T47D (cell line): ENCODE results near the gene SEMA6A.

Experiments
- DNase-seq, 2 experiments: peaks; one replicate each; pipeline versions ENCODE4 v3.0.0 to v3.0.0-alpha.2; 2011 to 2012; ENCODE audit warnings: low read depth in 1 of 2, low spot score in 1 of 2
- JUND ChIP-seq: IDR thresholded peaks from 2 replicates; pipeline ENCODE4 v1.6.1; 2012; ENCODE audit warnings: low read depth
- in situ Hi-C: cut with HindIII; loops from 2 replicates; pipeline ENCODE4 v1.10.0; 2016; ENCODE audit warnings: low sequenced_read_pairs, low pct_unique_long_range_greater_than_20kb

Gene SEMA6A

GRCh38 chr5:116437351-116437705 is 137.3 kb downstream of the SEMA6A start:
- TF ChIP-seq JUND, result no peak
- no peak for DNase-seq
- in situ Hi-C loops, result no loop called here

- TF ChIP-seq JUND, result no peak
- DNase-seq, result no peak
- in situ Hi-C loops, result no loop called here
These were observed 137.8 kb downstream of the SEMA6A start for GRCh38 chr5:116436674-116437350.

DNA sequence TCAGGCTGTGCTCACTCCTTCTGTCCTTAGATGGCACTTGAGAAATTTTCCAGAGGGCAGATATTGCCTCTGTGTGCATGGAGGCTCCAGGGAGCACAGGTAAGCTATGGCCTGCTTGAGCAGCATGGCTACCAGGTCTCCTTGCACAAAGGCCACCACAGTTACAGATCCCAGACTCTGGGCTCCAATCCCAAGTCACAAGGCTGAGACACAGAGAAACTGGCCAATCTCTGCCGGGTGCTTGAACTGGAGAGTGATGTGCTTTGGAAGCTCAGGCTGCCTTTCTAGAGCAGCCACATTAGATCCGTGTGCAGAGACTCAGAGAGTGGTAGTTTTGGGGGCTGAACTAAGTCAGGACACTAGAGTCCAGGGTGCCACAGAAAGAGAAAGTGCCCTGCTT is 145.7 kb downstream of the SEMA6A start:
- in situ Hi-C loops, result no loop called here
- no peak for DNase-seq
- no peak for TF ChIP-seq JUND

DNA sequence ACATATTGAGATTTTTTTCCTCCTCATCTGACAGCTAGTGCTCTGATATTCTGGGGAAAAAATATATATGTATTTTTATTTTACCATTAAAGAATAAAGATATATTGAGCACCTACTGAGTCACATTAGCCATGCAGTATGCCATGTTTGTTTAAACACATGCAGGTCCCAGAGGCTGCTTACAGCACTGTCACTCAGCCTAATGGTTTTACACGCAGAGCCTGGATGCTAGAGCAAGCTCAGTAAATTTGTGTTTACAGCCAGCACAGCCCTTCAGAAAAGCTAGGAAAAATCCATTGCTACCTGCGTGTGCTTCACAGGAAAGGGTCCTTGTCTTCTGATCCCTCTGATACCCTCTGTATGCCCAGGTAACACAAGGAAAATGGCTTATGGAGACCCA is 146.2 kb downstream of the SEMA6A start:
- DNase-seq, result no peak
- in situ Hi-C loops, result no loop called here
- no peak for TF ChIP-seq JUND

DNA sequence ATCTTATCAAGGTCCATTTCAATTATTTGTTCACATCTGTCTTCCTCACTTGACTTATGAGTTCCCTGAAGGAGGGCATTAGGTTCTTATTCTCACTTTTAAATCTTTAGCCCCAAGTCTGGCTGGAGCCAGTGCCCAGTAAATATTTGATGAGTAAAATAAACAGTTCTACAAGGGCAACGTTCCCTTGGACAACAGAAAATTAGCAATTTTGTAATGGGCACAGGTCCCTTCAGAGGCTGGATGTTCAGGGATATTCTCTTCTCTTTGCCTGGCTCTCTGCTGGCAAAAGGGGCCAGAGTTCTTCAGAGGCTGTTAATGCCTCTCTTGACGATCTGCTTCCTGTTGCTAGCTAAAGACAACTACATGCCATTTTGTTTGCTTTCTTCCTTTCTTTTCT is 149.7 kb downstream of the SEMA6A start:
- no peak for TF ChIP-seq JUND
- DNase-seq, result peak in 1 of 2 experiments; percentile 15
- in situ Hi-C loops, result no loop called here

- in situ Hi-C loops, result no loop called here
These were observed 150.4 kb downstream of the SEMA6A start for GRCh38 chr5:116424258-116424615.

GRCh38 chr5:116423587-116424257 is 150.9 kb downstream of the SEMA6A start:
- no peak for TF ChIP-seq JUND
- in situ Hi-C loops, result no loop called here
- no peak for DNase-seq

More at GRCh38 chr5:116424258-116424615, 150.4 kb downstream of the SEMA6A start:
- TF ChIP-seq JUND, result no peak
- no peak for DNase-seq

GRCh38 chr5:116423141-116423540 is 151.5 kb downstream of the SEMA6A start:
- no peak for DNase-seq
- in situ Hi-C loops, result no loop called here
- TF ChIP-seq JUND, result no peak

DNA sequence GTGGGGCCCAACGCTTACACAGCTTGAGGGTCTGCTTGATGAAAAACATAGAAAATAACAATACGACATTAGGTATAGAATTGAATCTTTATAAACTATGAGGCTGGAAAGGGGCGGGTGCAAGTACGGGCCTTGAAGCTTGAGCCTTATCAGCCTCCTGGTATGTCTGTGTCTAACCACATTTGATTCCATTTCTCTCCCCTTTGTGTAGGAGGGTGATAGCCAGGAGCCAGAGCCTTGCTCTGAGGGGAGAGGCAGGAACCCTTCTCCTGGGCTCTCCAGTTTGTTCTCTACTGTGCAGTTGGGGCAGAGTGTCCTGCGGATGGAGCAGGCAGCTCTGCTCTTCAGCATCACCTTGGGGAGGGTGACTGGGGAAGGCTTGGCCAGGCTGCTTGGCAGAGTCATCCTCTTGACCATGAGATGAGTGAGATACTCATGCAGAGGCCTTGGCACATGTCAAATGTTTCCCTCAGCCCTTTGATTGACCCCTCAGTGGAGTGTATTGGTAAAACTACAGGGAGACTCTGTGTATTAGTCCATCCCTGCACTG is 153.5 kb downstream of the SEMA6A start:
- in situ Hi-C loops, result no loop called here
- TF ChIP-seq JUND, result no peak
- DNase-seq, result no peak

GRCh38 chr5:116420540-116420939 is 154.1 kb downstream of the SEMA6A start:
- in situ Hi-C loops, result no loop called here
- no peak for DNase-seq
- TF ChIP-seq JUND, result no peak

- no peak for TF ChIP-seq JUND
- in situ Hi-C loops, result no loop called here
- DNase-seq, result no peak
These were observed 155.4 kb downstream of the SEMA6A start for GRCh38 chr5:116419258-116419657.

GRCh38 chr5:116418774-116419173 is 155.8 kb downstream of the SEMA6A start:
- no peak for TF ChIP-seq JUND
- peak in 1 of 2 experiments; percentile 16 for DNase-seq
- in situ Hi-C loops, result no loop called here

DNA sequence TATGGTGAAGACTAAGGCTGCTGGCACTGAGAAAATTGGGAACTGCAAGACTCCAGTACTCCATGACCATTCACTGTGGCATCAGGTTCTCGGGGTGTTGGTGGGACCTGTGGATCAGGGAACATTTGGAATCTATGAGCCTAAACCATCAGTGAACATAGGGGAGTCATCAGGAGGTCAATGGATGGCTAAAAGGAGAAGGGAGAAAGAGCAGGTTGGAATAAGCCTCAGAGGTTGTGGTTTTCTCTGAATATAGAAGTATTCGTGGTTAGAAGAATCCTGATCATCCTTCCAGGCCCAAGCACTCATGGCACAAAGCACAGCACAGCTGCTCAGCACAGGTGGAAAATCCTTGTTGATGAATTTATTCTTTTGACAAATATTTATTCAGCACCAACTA is 156.6 kb downstream of the SEMA6A start:
- DNase-seq, result no peak
- in situ Hi-C loops, result no loop called here
- TF ChIP-seq JUND, result no peak
